ENCODE data around the gene GOLGB1. TPM values are rescaled to one million over a fixed set of nuclear protein-coding genes. Genes with fewer than 3 reads are reported as not detected.
A peak's percentile ranks its signal among the peaks of the same experiment; 100 is the strongest.
"Not testable (repeated sequence)": the region's sequence is repeated elsewhere in the genome, so short reads cannot be mapped to it uniquely, and the experiment has no call there.

Gene GOLGB1
- total RNA-seq, 1 donor from 2014 or later, result 40.9 TPM

GRCh38 chr3:121696186-121696585 is 53.4 kb downstream of the GOLGB1 start:
- Mint-ChIP-seq H3K27ac (ENCODE audit: unreplicated experiment) (no peak overlapping the region), H3K4me3 (ENCODE audit: unreplicated experiment) (no peak overlapping the region), H3K4me1 (ENCODE audit: low read depth, unreplicated experiment) (no peaks in the 10 kb centered on the region), H3K36me3 (ENCODE audit: unreplicated experiment) (peaks cover 10% of the 10 kb centered on the region), H3K27me3 (ENCODE audit: unreplicated experiment) (no peaks in the 10 kb centered on the region), H3K9me3 (ENCODE audit: unreplicated experiment) (no peaks in the 10 kb centered on the region)
- DNase-seq, result no peak
- no peak for TF ChIP-seq CTCF (IDR thresholded peaks at IDR 0.05; ENCODE audit: partially characterized antibody, unreplicated experiment)

- peaks cover 2% of the 10 kb centered on the region for H3K9me3 Mint-ChIP-seq (ENCODE audit: unreplicated experiment)
These were observed 57.4 kb downstream of the GOLGB1 start for GRCh38 chr3:121692010-121692699.

GRCh38 chr3:121690777-121691405 is 58.6 kb downstream of the GOLGB1 start:
- no peaks in the 10 kb centered on the region for H3K27me3 Mint-ChIP-seq (ENCODE audit: unreplicated experiment)
- H3K36me3 Mint-ChIP-seq (ENCODE audit: unreplicated experiment), result peaks cover 20% of the 10 kb centered on the region
- no peak for TF ChIP-seq CTCF (IDR thresholded peaks at IDR 0.05; ENCODE audit: partially characterized antibody, unreplicated experiment)
- no peaks in the 10 kb centered on the region for H3K4me1 Mint-ChIP-seq (ENCODE audit: low read depth, unreplicated experiment)
- no peak overlapping the region for H3K27ac Mint-ChIP-seq (ENCODE audit: unreplicated experiment)
- DNase-seq, result no peak
- peaks cover 4% of the 10 kb centered on the region for H3K9me3 Mint-ChIP-seq (ENCODE audit: unreplicated experiment)
- H3K4me3 Mint-ChIP-seq (ENCODE audit: unreplicated experiment), result no peak overlapping the region

More at GRCh38 chr3:121692010-121692699, 57.4 kb downstream of the GOLGB1 start:
- DNase-seq, result no peak
- Mint-ChIP-seq H3K36me3 (ENCODE audit: unreplicated experiment) (peaks cover 19% of the 10 kb centered on the region), H3K27ac (ENCODE audit: unreplicated experiment) (no peak overlapping the region), H3K27me3 (ENCODE audit: unreplicated experiment) (no peaks in the 10 kb centered on the region), H3K4me3 (ENCODE audit: unreplicated experiment) (no peak overlapping the region), H3K4me1 (ENCODE audit: low read depth, unreplicated experiment) (no peaks in the 10 kb centered on the region)
- TF ChIP-seq CTCF (IDR thresholded peaks at IDR 0.05; ENCODE audit: partially characterized antibody, unreplicated experiment), result no peak

- H3K4me1 Mint-ChIP-seq (ENCODE audit: low read depth, unreplicated experiment); H3K4me3 Mint-ChIP-seq (ENCODE audit: unreplicated experiment); H3K27me3 Mint-ChIP-seq (ENCODE audit: unreplicated experiment); H3K27ac Mint-ChIP-seq (ENCODE audit: unreplicated experiment): not testable (repeated sequence)
- H3K36me3 Mint-ChIP-seq (ENCODE audit: unreplicated experiment), result peaks cover 32% of the 10 kb centered on the region
- peak; percentile 12 for DNase-seq
- H3K9me3 Mint-ChIP-seq (ENCODE audit: unreplicated experiment), result peaks cover 12% of the 10 kb centered on the region
These were observed 60.8 kb downstream of the GOLGB1 start for GRCh38 chr3:121688747-121689146.

- no peak overlapping the region for H3K27ac Mint-ChIP-seq (ENCODE audit: unreplicated experiment)
- DNase-seq, result no peak
- H3K4me3 Mint-ChIP-seq (ENCODE audit: unreplicated experiment), result no peak overlapping the region
- H3K9me3 Mint-ChIP-seq (ENCODE audit: unreplicated experiment), result peaks cover 10% of the 10 kb centered on the region
- H3K27me3 Mint-ChIP-seq (ENCODE audit: unreplicated experiment), result peaks cover 2% of the 10 kb centered on the region
- TF ChIP-seq CTCF (IDR thresholded peaks at IDR 0.05; ENCODE audit: partially characterized antibody, unreplicated experiment), result no peak
- peaks cover 25% of the 10 kb centered on the region for H3K36me3 Mint-ChIP-seq (ENCODE audit: unreplicated experiment)
- H3K4me1 Mint-ChIP-seq (ENCODE audit: low read depth, unreplicated experiment), result peaks cover 9% of the 10 kb centered on the region
These were observed 67.7 kb downstream of the GOLGB1 start for GRCh38 chr3:121681792-121682191.

All from glutamatergic neuron (in vitro differentiated cells).